IMR-90 (cell line): ENCODE measurements around the gene RNF111.

Experiments
- BHLHE40 ChIP-seq: fragments of 150-350 bp; IDR thresholded peaks from 2 replicates; pipeline ENCODE4 v1.6.1; 2016; ENCODE audit warnings: mild to moderate bottlenecking, low read depth, low read length
- CEBPB ChIP-seq: IDR thresholded peaks from 2 replicates; pipeline ENCODE4 v1.6.1; 2012; ENCODE audit warnings: low read depth, low read length, improper control_type of control experiment
- ELK1 ChIP-seq: fragments of 150-350 bp; IDR thresholded peaks from 2 replicates; pipeline ENCODE4 v1.6.1; 2016; ENCODE audit warnings: low read depth, mild to moderate bottlenecking, low read length, moderate library complexity, borderline replicate concordance
- FOS ChIP-seq: fragments of 150-350 bp; IDR thresholded peaks from 2 replicates; pipeline ENCODE4 v1.6.1; 2016; ENCODE audit warnings: low read depth, low read length
- MAFK ChIP-seq: IDR thresholded peaks from 2 replicates; pipeline ENCODE4 v1.6.1; 2012; ENCODE audit warnings: low read depth, low read length, improper control_type of control experiment
- MAZ ChIP-seq: IDR thresholded peaks from 2 replicates; pipeline ENCODE4 v1.6.1; 2012; ENCODE audit warnings: low read depth, mild to moderate bottlenecking, low read length, improper control_type of control experiment, moderate library complexity, borderline replicate concordance
- MXI1 ChIP-seq: IDR thresholded peaks from 2 replicates; pipeline ENCODE4 v1.6.1; 2012; ENCODE audit warnings: low read depth, mild to moderate bottlenecking, low read length, moderate library complexity, borderline replicate concordance
- NFE2L2 ChIP-seq: fragments of 150-350 bp; IDR thresholded peaks from 2 replicates; pipeline ENCODE4 v1.6.1; 2016; ENCODE audit warnings: low read depth, mild to moderate bottlenecking, low read length
- POLR2A ChIP-seq: IDR thresholded peaks from 2 replicates; pipeline ENCODE4 v1.6.1; 2012; ENCODE audit warnings: mild to moderate bottlenecking, low read depth, low read length
- RAD21 ChIP-seq: IDR thresholded peaks from 2 replicates; pipeline ENCODE4 v1.6.1; 2012; ENCODE audit warnings: low read length, improper control_type of control experiment
- RFX5 ChIP-seq: IDR thresholded peaks from 2 replicates; pipeline ENCODE4 v1.8.0; 2012; ENCODE audit warnings: low read depth, mild to moderate bottlenecking, low read length, moderate library complexity
- SMC3 ChIP-seq: fragments of 150-350 bp; IDR thresholded peaks from 2 replicates; pipeline ENCODE4 v1.6.1; 2016; ENCODE audit warnings: low read depth, mild to moderate bottlenecking, antibody characterized with exemption, low read length, moderate library complexity
- USF2 ChIP-seq: fragments of 150-350 bp; IDR thresholded peaks from 2 replicates; pipeline ENCODE4 v1.6.1; 2017; ENCODE audit warnings: mild to moderate bottlenecking, antibody characterized with exemption, low read length, low read depth
- TF ChIP-seq, protein P1 (sequence below): conservative IDR thresholded peaks from 2 replicates; pipeline ENCODE4 v1.5.1; 2012; ENCODE audit warnings: mild to moderate bottlenecking, low read depth, low read length, improper control_type of control experiment

DNA sequence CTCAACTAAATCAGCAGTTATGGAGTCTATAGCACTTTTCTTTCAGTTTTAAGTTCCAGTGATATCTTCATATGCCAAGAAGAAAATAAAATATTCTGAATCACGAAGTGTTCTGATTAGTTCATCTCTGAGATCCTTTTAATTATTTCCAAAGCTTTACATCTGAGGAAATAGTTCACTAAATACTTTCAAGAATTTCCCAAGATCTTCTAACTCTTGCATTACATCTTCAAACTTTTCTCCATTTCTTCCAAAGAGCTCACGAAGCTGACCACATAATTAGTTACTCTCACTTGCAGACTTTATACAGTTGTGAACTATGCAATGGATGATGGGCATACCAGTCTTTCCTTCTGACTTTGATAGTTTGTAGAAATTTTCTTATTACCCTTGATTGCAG is 4.2 kb upstream of the RNF111 start:
- TF ChIP-seq, protein P1, sequence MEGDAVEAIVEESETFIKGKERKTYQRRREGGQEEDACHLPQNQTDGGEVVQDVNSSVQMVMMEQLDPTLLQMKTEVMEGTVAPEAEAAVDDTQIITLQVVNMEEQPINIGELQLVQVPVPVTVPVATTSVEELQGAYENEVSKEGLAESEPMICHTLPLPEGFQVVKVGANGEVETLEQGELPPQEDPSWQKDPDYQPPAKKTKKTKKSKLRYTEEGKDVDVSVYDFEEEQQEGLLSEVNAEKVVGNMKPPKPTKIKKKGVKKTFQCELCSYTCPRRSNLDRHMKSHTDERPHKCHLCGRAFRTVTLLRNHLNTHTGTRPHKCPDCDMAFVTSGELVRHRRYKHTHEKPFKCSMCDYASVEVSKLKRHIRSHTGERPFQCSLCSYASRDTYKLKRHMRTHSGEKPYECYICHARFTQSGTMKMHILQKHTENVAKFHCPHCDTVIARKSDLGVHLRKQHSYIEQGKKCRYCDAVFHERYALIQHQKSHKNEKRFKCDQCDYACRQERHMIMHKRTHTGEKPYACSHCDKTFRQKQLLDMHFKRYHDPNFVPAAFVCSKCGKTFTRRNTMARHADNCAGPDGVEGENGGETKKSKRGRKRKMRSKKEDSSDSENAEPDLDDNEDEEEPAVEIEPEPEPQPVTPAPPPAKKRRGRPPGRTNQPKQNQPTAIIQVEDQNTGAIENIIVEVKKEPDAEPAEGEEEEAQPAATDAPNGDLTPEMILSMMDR = no peak
- TF ChIP-seq POLR2A (no peak), SMC3 (no peak), USF2 (no peak), RFX5 (no peak), ELK1 (no peak), CEBPB (no peak), MAFK (no peak), RAD21 (no peak), MXI1 (no peak), BHLHE40 (no peak), NFE2L2 (no peak), MAZ (no peak), FOS (no peak)
